Progenitor cell of endocrine pancreas (in vitro differentiated cells): Measurements from ENCODE around the gene RNF183. TPM values are rescaled to one million over a fixed set of nuclear protein-coding genes. Genes with fewer than 3 reads are reported as not detected.
"Not testable (repeated sequence)": the region's sequence is repeated elsewhere in the genome, so short reads cannot be mapped to it uniquely, and the experiment has no call there.

Experiments used
- DNase-seq: peaks from one replicate; pipeline ENCODE4 v3.0.0; 2021; ENCODE audit warnings: low spot score; ENCODE audit not compliant: unreplicated experiment
- H3K27ac Mint-ChIP-seq: 2 replicates; pipeline ENCODE4 v1.8.0; 2021; ENCODE audit warnings: mild to moderate bottlenecking, moderate library complexity, mixed read lengths
- H3K27me3 Mint-ChIP-seq: 2 replicates; pipeline ENCODE4 v1.8.0; 2021; ENCODE audit warnings: mixed read lengths
- H3K36me3 Mint-ChIP-seq: 2 replicates; pipeline ENCODE4 v1.8.0; 2022; ENCODE audit warnings: mixed read lengths; ENCODE audit not compliant: insufficient read depth
- H3K4me1 Mint-ChIP-seq: 2 replicates; pipeline ENCODE4 v1.8.0; 2021; ENCODE audit warnings: low read depth, mixed read lengths
- H3K4me3 Mint-ChIP-seq: 2 replicates; pipeline ENCODE4 v1.8.0; 2021; ENCODE audit warnings: low read depth, mild to moderate bottlenecking, moderate library complexity, mixed read lengths
- H3K9me3 Mint-ChIP-seq: 2 replicates; pipeline ENCODE4 v1.8.0; 2021; ENCODE audit warnings: low read depth, mixed read lengths
- CTCF ChIP-seq: fragments of 200-600 bp; sonication (generic); IDR thresholded peaks from one replicate; pipeline ENCODE4 v1.5.0; 2021; ENCODE audit warnings: antibody characterized with exemption, mild to moderate bottlenecking; ENCODE audit not compliant: unreplicated experiment
- total RNA-seq: library from RNA; stranded (reverse); gene quantifications from 2 replicates; pipeline ENCODE4 v1.2.1, GENCODE V29; 2021

Gene RNF183
- total RNA-seq, 1 donor from 2014 or later = 0.26 TPM

DNA sequence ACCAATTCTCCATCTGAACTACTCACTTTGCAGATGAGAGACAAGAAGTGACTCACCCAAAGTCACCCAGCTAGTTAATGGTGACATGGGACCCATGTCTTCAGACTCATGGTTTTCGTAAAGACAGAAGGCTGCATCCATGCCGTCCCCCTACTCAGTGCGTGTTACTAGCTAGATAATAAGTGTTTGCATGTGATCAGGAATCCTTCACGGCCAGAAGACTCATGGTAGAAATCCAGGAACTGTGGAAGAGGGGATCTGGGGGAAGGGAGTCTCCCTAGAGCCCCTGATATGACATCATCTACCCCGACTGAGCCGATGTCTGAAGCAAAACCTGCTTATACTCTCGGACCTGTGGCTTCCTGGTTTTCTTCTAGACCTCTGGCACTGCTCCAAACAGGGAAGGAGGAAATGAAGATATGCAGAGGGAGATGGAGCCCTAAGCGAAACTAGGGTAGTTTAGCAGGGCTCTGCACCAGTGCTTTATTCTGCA, 3.3 kb downstream of the RNF183 start:
- TF ChIP-seq CTCF = no peak
- no peak for DNase-seq
- Mint-ChIP-seq H3K36me3 (no peaks in the 10 kb centered on the region), H3K4me3 (no peak overlapping the region), H3K4me1 (peaks cover 6% of the 10 kb centered on the region), H3K27ac (no peak overlapping the region), H3K27me3 (peaks cover 7% of the 10 kb centered on the region), H3K9me3 (no peaks in the 10 kb centered on the region)

DNA sequence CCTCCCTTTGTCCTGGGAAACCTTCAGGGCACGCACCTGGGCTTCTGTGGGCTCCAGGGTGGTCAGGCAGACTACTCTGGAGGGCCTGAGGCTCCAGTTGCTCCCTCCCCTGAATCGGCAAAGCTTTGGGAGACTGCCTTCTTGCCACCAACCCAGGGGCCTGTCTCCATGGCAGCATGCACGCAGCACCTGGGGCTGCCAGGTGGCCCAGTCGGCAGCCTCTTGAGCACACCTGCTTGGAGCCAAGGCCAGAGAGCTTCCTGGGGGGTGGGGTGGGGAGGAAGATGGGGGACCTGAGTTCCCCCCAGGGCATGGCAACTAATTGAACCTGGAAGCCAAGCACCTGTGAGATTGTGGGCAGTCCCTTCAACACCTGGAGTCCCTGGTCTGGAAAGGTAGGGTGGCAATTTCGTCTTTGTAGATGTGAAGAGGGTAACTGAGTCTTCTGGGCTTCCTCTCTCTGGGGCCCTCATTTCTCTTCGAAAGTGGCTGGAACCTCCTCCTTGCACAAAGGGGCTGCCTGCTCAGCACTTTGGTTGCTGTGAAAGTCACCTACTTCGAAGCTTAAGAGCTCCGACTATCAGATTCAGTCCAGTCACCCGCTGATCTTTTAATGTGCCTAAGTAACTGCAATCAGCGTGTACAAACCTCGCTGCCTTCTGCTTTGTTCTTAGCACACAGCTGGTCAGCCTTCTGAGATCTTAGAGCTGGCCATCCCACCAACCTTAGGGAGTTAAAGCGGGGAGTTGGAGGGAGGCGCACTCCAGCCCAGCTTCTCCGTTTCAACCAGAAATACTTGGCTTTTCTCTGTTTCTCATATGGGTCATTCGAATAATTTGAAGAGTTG, 4.0 kb downstream of the RNF183 start:
- no peak for TF ChIP-seq CTCF
- H3K4me1 Mint-ChIP-seq = peaks cover 6% of the 10 kb centered on the region
- peaks cover 7% of the 10 kb centered on the region for H3K27me3 Mint-ChIP-seq
- no peak for DNase-seq
- H3K27ac Mint-ChIP-seq = no peak overlapping the region
- no peaks in the 10 kb centered on the region for H3K36me3 Mint-ChIP-seq
- H3K4me3 Mint-ChIP-seq = no peak overlapping the region
- H3K9me3 Mint-ChIP-seq = no peaks in the 10 kb centered on the region

DNA sequence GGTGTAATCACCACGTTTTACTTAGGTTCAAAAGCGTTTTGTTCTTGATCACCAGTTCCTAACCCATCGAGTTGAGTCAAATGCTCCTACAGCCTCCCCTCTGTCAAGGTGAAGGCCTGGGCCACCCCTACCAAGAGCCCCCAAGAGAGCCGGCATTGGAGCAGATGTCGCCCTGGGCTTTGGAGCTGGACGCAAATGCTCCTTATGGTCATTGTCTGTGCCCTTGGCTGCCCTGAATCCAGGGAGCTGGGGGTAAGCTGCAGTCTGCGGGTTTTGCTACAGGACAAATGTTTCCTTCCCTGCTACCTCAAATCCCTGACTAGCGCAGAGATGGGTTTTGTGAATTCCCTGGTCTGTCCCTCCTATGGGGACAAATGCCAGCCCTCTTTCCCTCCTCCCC, 4.9 kb downstream of the RNF183 start:
- Mint-ChIP-seq H3K4me1 (peaks cover 5% of the 10 kb centered on the region), H3K27ac (no peak overlapping the region), H3K27me3 (peaks cover 7% of the 10 kb centered on the region), H3K9me3 (no peaks in the 10 kb centered on the region), H3K36me3 (no peaks in the 10 kb centered on the region), H3K4me3 (no peak overlapping the region)
- TF ChIP-seq CTCF = no peak
- DNase-seq = no peak

DNA sequence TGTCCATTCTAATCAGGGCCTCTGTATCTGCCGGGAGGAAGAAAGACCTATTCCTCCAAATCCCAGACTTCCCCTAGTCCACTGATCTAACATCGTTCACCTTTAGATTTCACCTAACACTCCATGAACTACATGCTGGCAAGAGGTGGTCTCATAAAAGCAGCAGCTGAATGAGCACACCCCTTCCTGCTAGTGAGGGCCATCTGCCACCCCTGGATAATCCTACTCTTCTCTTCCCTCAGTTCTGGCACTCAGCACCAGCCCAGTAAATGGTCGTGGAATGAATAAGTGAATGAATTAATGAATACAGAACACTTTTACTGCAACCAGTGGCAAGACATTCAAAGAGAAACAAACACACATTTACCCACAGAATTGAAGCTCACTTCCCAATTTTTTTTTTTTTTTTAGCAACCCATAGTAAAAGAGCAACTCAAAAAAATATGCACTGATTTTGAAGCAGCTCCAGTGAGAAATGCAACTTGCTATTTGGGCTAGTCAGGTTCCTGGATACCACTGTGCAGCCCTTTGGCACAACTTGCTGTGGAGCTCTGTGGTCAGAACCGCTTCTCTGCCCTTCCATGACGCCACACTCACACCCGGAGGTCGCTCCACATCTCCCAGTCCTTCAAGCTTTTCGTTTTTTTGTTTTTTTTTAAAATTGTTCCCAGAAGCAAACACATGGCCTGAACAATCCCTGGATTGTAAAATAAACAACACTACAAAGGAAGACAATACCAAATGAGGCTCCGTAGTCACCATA, 6.2 kb downstream of the RNF183 start:
- Mint-ChIP-seq H3K4me1 (no peaks in the 10 kb centered on the region), H3K4me3 (no peak overlapping the region), H3K9me3 (no peaks in the 10 kb centered on the region), H3K27ac (no peak overlapping the region), H3K36me3 (peaks cover 3% of the 10 kb centered on the region), H3K27me3 (peaks cover 4% of the 10 kb centered on the region)
- TF ChIP-seq CTCF = no peak
- DNase-seq = no peak

- H3K4me1 Mint-ChIP-seq, DNase-seq, H3K27me3 Mint-ChIP-seq, H3K9me3 Mint-ChIP-seq, H3K4me3 Mint-ChIP-seq, H3K27ac Mint-ChIP-seq, H3K36me3 Mint-ChIP-seq: not testable (repeated sequence)
Measured at GRCh38 chr9:113296247-113296646, 6.9 kb downstream of the RNF183 start.
